ENCODE data around the gene GATA5. TPM values are rescaled to one million over a fixed set of nuclear protein-coding genes. Genes with fewer than 3 reads are reported as not detected.
A peak's percentile ranks its signal among the peaks of the same experiment; 100 is the strongest.

The GATA5 gene
- total and polyA plus RNA-seq, 12 donors, result 0.11 to 5.1 (median 0.60) TPM

GRCh38 chr20:62501801-62502495, 26.2 kb upstream of the GATA5 start:
- DNase-seq, result no peak
- Histone ChIP-seq H3K4me3 (no peak overlapping the region), H3K27me3 (peaks cover 0 to 3% (median 0%) of the 10 kb centered on the region in 7 donors), H3K4me1 (peaks cover 0 to 13% (median 0%) of the 10 kb centered on the region in 9 donors), H3K36me3 (no peaks in the 10 kb centered on the region), H3K27ac (peak overlapping the region in 1 of 10 donors; percentile 50), H3K9me3 (no peaks in the 10 kb centered on the region)
- 78 to 89% methylated on average over 13 of the region's 13 CpGs for WGBS, 2 donors
- no peak for ATAC-seq
- intact Hi-C loops (cut with DNase I), result loop anchor here (2.0 to 10.0 kb wide), 10 partner anchors 110 to 305 kb away; partner anchors contain the start of genes MRGBP (in 1 of the 10) and OGFR (in 1 of the 10)
- no peak for TF ChIP-seq CTCF (IDR thresholded peaks at IDR 0.05)

GRCh38 chr20:62500237-62500864, 24.6 kb upstream of the GATA5 start:
- peak; percentile 59 to 86 (median 75) for ATAC-seq

GRCh38 chr20:62499758-62500236, 24.0 kb upstream of the GATA5 start:
- ATAC-seq (peak in 2 of 8 donors; percentile 3 to 17), DNase-seq (no peak)
- no peak overlapping the region for H3K27ac ChIP-seq
- H3K36me3 ChIP-seq, result no peaks in the 10 kb centered on the region
- TF ChIP-seq CTCF (IDR thresholded peaks at IDR 0.05), result no peak
- H3K27me3 ChIP-seq, result peaks cover 0 to 7% (median 0%) of the 10 kb centered on the region in 7 donors
- H3K4me3 ChIP-seq, result no peak overlapping the region
- no peaks in the 10 kb centered on the region for H3K9me3 ChIP-seq
- 60 to 66% methylated on average over 21 of the region's 21 CpGs for WGBS, 2 donors
- intact Hi-C loops (cut with DNase I), result loop anchor here (1.0 to 10.0 kb wide), 14 partner anchors 85 to 308 kb away; partner anchors contain the start of genes ADRM1 (in 1 of the 10), CABLES2 (in 1 of the 10), MRGBP (in 1 of the 10) and OGFR (in 1 of the 10)
- peaks cover 1 to 30% (median 19%) of the 10 kb centered on the region in 9 donors for H3K4me1 ChIP-seq

More at GRCh38 chr20:62500237-62500864, 24.6 kb upstream of the GATA5 start:
- peak; percentile 78 to 85 for DNase-seq
- Histone ChIP-seq H3K36me3 (no peaks in the 10 kb centered on the region), H3K4me1 (peaks cover 0 to 25% (median 14%) of the 10 kb centered on the region in 9 donors), H3K4me3 (no peak overlapping the region), H3K27me3 (peaks cover 0 to 7% (median 0%) of the 10 kb centered on the region in 7 donors), H3K27ac (no peak overlapping the region), H3K9me3 (no peaks in the 10 kb centered on the region)
- peak; percentile 73 to 85 (median 82) for TF ChIP-seq CTCF (IDR thresholded peaks at IDR 0.05)
- WGBS, 2 donors, result 25 to 27% methylated on average over 26 of the region's 26 CpGs
- intact Hi-C loops (cut with DNase I), result loop anchor here (1.0 to 10.0 kb wide), 11 partner anchors 112 to 307 kb away; partner anchors contain the start of genes MRGBP (in 1 of the 10) and OGFR (in 1 of the 10)

- Histone ChIP-seq H3K4me3 (no peak overlapping the region), H3K4me1 (peaks cover 5 to 39% (median 28%) of the 10 kb centered on the region in 9 donors), H3K27ac (no peak overlapping the region), H3K9me3 (no peaks in the 10 kb centered on the region), H3K27me3 (peaks cover 0 to 7% (median 0%) of the 10 kb centered on the region in 7 donors), H3K36me3 (no peaks in the 10 kb centered on the region)
- intact Hi-C loops (cut with DNase I), result loop anchor here in 4 of 10 donors (5.0 to 10.0 kb wide), 4 partner anchors 84 to 194 kb away; partner anchors contain the start of genes ADRM1 (in 1 of the 4) and CABLES2 (in 1 of the 4)
- no peak for ATAC-seq
- no peak for DNase-seq
- 88 to 99% methylated on average over 5 to 6 of the region's 6 CpGs for WGBS, 2 donors
- no peak for TF ChIP-seq CTCF (IDR thresholded peaks at IDR 0.05)
These were observed 23.1 kb upstream of the GATA5 start for GRCh38 chr20:62498874-62499273.
